Gastrocnemius medialis (tissue), 4 donors: ENCODE measurements around the gene NRL. TPM values are rescaled to one million over a fixed set of nuclear protein-coding genes. Genes with fewer than 3 reads are reported as not detected.

Experiments
- ATAC-seq, 2 donors: fragments of 150-250 bp; one replicate each; pipeline ENCODE4 v1.9.1; 2016
- DNase-seq, 2 donors: peaks; one replicate each; pipeline ENCODE4 v3.0.0-alpha.2; 2019
- H3K27ac ChIP-seq, 4 donors: fragments of 200-600 bp; sonication (generic); 1 replicate in 1 of 4; 2 replicates in 3 of 4; pipeline ENCODE4 v1.5.1; 2016 to 2018; ENCODE audit warnings: mild to moderate bottlenecking in 2 of 4, moderate library complexity in 1 of 4
- H3K27me3 ChIP-seq, 3 donors: fragments of 200-600 bp; sonication (generic) in 2 of 3; 1 replicate in 1 of 3; 2 replicates in 2 of 3; pipeline versions ENCODE4 v1.5.1 to v1.6.0; 2016 to 2019; ENCODE audit warnings: mild to moderate bottlenecking in 1 of 3, moderate library complexity in 1 of 3
- H3K36me3 ChIP-seq, 2 donors: fragments of 200-600 bp; sonication (generic) in 1 of 2; one replicate each; pipeline ENCODE4 v1.5.1; 2017 to 2018
- H3K4me1 ChIP-seq, 2 donors: fragments of 200-600 bp; sonication (generic) in 1 of 2; one replicate each; pipeline ENCODE4 v1.5.1; 2016 to 2017; ENCODE audit warnings: mild to moderate bottlenecking in 2 of 2
- H3K4me3 ChIP-seq, 4 donors: fragments of 200-600 bp; sonication (generic) in 3 of 4; 1 replicate in 1 of 4; 2 replicates in 3 of 4; pipeline ENCODE4 v1.5.1; 2016 to 2019; ENCODE audit warnings: mild to moderate bottlenecking in 2 of 4
- H3K9me3 ChIP-seq, 3 donors: fragments of 200-600 bp; sonication (generic) in 2 of 3; 1 replicate in 1 of 3; 2 replicates in 2 of 3; pipeline ENCODE4 v1.5.1; 2016 to 2019
- CTCF ChIP-seq, 5 experiments: fragments of 450-650 bp in 3 of 5; fragments of 200-600 bp in 2 of 5; sonication (generic) in 2 of 5; IDR thresholded peaks in 4 of 5; conservative IDR thresholded peaks in 1 of 5; 1 replicate in 4 of 5; 2 replicates in 1 of 5; pipeline ENCODE4 v1.5.1; 2016 to 2019; ENCODE audit warnings: antibody characterized with exemption in 5 of 5, mild to moderate bottlenecking in 3 of 5, moderate library complexity in 3 of 5
- POLR2A ChIP-seq, 2 donors: fragments of 450-650 bp; IDR thresholded peaks; one replicate each; pipeline ENCODE4 v1.6.1; 2017; ENCODE audit warnings: antibody characterized with exemption in 2 of 2, mild to moderate bottlenecking in 2 of 2, moderate library complexity in 2 of 2
- in situ Hi-C, 4 donors: fragments of 200-750 bp; cut with MboI; loops; one replicate each; pipeline versions ENCODE4 v1.15.0 to v1.8.0; 2017; ENCODE audit warnings: low sequenced_read_pairs in 4 of 4
- intact Hi-C: fragments of 100-400 bp; cut with DNase I; formaldehyde crosslinking; loops from one replicate; pipeline ENCODE4 v1.15.1; 2023; ENCODE audit warnings: low total_unique reads
- total RNA-seq, 4 donors: library from RNA; depleted of rRNA; stranded (reverse); fragments of >200 nt; gene quantifications; one replicate each; pipeline versions ENCODE4 v1.1.0 to v1.2.3, GENCODE V29; 2016

Gene NRL
- total RNA-seq, 4 donors from 2014 or later: 0.82 to 4.5 (median 2.4) TPM

- Histone ChIP-seq H3K4me1 (no peaks in the 10 kb centered on the region), H3K36me3 (no peaks in the 10 kb centered on the region), H3K4me3 (no peak overlapping the region), H3K9me3 (no peaks in the 10 kb centered on the region), H3K27ac (no peak overlapping the region), H3K27me3 (peaks cover 17 to 19% (median 18%) of the 10 kb centered on the region in 3 donors)
- in situ Hi-C loops: no loop called here
- no peak for ATAC-seq
- intact Hi-C loops: no loop called here
- TF ChIP-seq CTCF (IDR thresholded peaks at IDR 0.05 in 4 of 5, conservative IDR thresholded peaks at IDR 0.05 in 1 of 5) (no peak), POLR2A (IDR thresholded peaks at IDR 0.05) (no peak)
- DNase-seq: no peak
Observed at GRCh38 chr14:24074625-24075484, 39.9 kb downstream of the NRL start.

GRCh38 chr14:24072881-24073877 is 41.6 kb downstream of the NRL start:
- DNase-seq: no peak
- TF ChIP-seq CTCF (IDR thresholded peaks at IDR 0.05 in 4 of 5, conservative IDR thresholded peaks at IDR 0.05 in 1 of 5) (no peak), POLR2A (IDR thresholded peaks at IDR 0.05) (no peak)
- no peak for ATAC-seq
- in situ Hi-C loops: no loop called here
- Histone ChIP-seq H3K27me3 (peaks cover 17 to 19% (median 18%) of the 10 kb centered on the region in 3 donors), H3K27ac (no peak overlapping the region), H3K36me3 (no peaks in the 10 kb centered on the region), H3K9me3 (no peaks in the 10 kb centered on the region), H3K4me3 (no peak overlapping the region), H3K4me1 (no peaks in the 10 kb centered on the region)
- intact Hi-C loops: no loop called here

GRCh38 chr14:24072436-24072835 is 42.3 kb downstream of the NRL start:
- Histone ChIP-seq H3K9me3 (no peaks in the 10 kb centered on the region), H3K27me3 (peaks cover 17 to 19% (median 18%) of the 10 kb centered on the region in 3 donors), H3K36me3 (no peaks in the 10 kb centered on the region), H3K4me3 (no peak overlapping the region), H3K4me1 (no peaks in the 10 kb centered on the region), H3K27ac (no peak overlapping the region)
- in situ Hi-C loops: no loop called here
- intact Hi-C loops: no loop called here
- no peak for ATAC-seq
- DNase-seq: no peak
- TF ChIP-seq CTCF (IDR thresholded peaks at IDR 0.05 in 4 of 5, conservative IDR thresholded peaks at IDR 0.05 in 1 of 5) (no peak), POLR2A (IDR thresholded peaks at IDR 0.05) (no peak)

- H3K27me3 ChIP-seq: peaks cover 17 to 19% (median 18%) of the 10 kb centered on the region in 3 donors
- H3K27ac ChIP-seq: no peak overlapping the region
- TF ChIP-seq POLR2A (IDR thresholded peaks at IDR 0.05): no peak
- H3K4me3 ChIP-seq: no peak overlapping the region
- in situ Hi-C loops: no loop called here
- ATAC-seq (no peak), DNase-seq (no peak)
- no peaks in the 10 kb centered on the region for H3K4me1 ChIP-seq
- intact Hi-C loops: no loop called here
- no peaks in the 10 kb centered on the region for H3K36me3 ChIP-seq
- H3K9me3 ChIP-seq: no peaks in the 10 kb centered on the region
Observed at GRCh38 chr14:24071836-24072430, 42.8 kb downstream of the NRL start.
